OCI-LY7 (cell line): ENCODE results near the gene KRT3. TPM values are rescaled to one million over a fixed set of nuclear protein-coding genes. Genes with fewer than 3 reads are reported as not detected.

ENCODE experiments used
- BruUV-seq: library from RNA; stranded (reverse); fragments of 400-500 nt; replicated peaks from 2 replicates; lab custom pipeline; 2021; lab: Mats Ljungman, UMichigan
- CTCF ChIA-PET: fragments of 300-600 bp; sonication (Branson Sonifier 250); formaldehyde crosslinking; loops from one replicate; lab custom pipeline; 2022; ENCODE audit warnings: antibody characterized with exemption; ENCODE audit not compliant: unreplicated experiment; lab: Charles Lee
- POLR2A ChIA-PET: fragments of 300-600 bp; sonication (Branson Sonifier 250); formaldehyde crosslinking; loops from one replicate; lab custom pipeline; 2022; ENCODE audit warnings: antibody characterized with exemption; lab: Charles Lee
- DNase-seq: peaks from one replicate; pipeline ENCODE4 v3.0.0-alpha.2; 2015; ENCODE audit warnings: low spot score
- H2AFZ ChIP-seq: fragments of 200-600 bp; sonication (generic), shearing (Covaris generic); 2 replicates; pipeline ENCODE4 v1.6.1; 2014; ENCODE audit warnings: mild to moderate bottlenecking, antibody characterized with exemption, low read length, moderate library complexity
- H3K27ac ChIP-seq: fragments of 200-600 bp; sonication (generic); 2 replicates; pipeline ENCODE4 v1.5.1; 2014; ENCODE audit warnings: mixed run types, low read depth, mild to moderate bottlenecking, moderate library complexity, low read length, inconsistent platforms; ENCODE audit not compliant: poor library complexity, severe bottlenecking
- H3K36me3 ChIP-seq: fragments of 200-600 bp; sonication (generic); 2 replicates; pipeline ENCODE4 v1.6.1; 2014; ENCODE audit warnings: mild to moderate bottlenecking, antibody characterized with exemption, low read length, moderate library complexity, mixed read lengths; ENCODE audit not compliant: insufficient read depth
- H3K4me1 ChIP-seq: fragments of 200-600 bp; sonication (generic); 2 replicates; pipeline ENCODE4 v1.5.1; 2014; ENCODE audit warnings: mild to moderate bottlenecking, low read length; ENCODE audit not compliant: insufficient read depth, poor library complexity, severe bottlenecking
- H3K4me2 ChIP-seq: fragments of 200-600 bp; sonication (generic); 2 replicates; pipeline ENCODE4 v1.6.1; 2014; ENCODE audit warnings: mild to moderate bottlenecking, low read length
- H3K4me3 ChIP-seq: fragments of 200-600 bp; sonication (generic); 2 replicates; pipeline ENCODE4 v1.5.1; 2014; ENCODE audit warnings: mild to moderate bottlenecking, low read depth, low read length; ENCODE audit not compliant: poor library complexity, severe bottlenecking
- H3K79me2 ChIP-seq: fragments of 200-600 bp; sonication (generic); 2 replicates; pipeline ENCODE4 v1.6.1; 2016; ENCODE audit warnings: low read depth, mild to moderate bottlenecking, low read length, moderate library complexity, mixed read lengths; ENCODE audit not compliant: insufficient read depth
- H3K9me2 ChIP-seq: fragments of 200-600 bp; sonication (generic); 2 replicates; pipeline ENCODE4 v1.6.1; 2016; ENCODE audit warnings: mild to moderate bottlenecking, low read length, mixed read lengths; ENCODE audit not compliant: insufficient read depth
- H3K9me3 ChIP-seq: fragments of 200-600 bp; sonication (generic); 2 replicates; pipeline ENCODE4 v1.6.1; 2014; ENCODE audit warnings: mild to moderate bottlenecking, mixed run types, low read length, mixed read lengths
- H4K20me1 ChIP-seq: fragments of 200-600 bp; sonication (generic); 2 replicates; pipeline ENCODE4 v1.6.1; 2014; ENCODE audit warnings: mild to moderate bottlenecking, antibody characterized with exemption, low read length, moderate library complexity, mixed read lengths; ENCODE audit not compliant: insufficient read depth
- EZH2phosphoT487 ChIP-seq: fragments of 200-600 bp; sonication (generic); IDR thresholded peaks from 2 replicates; pipeline ENCODE4 v1.6.1; 2018; ENCODE audit warnings: low read depth, borderline replicate concordance, mild to moderate bottlenecking, mixed run types, antibody characterized with exemption, low read length, moderate library complexity, mixed read lengths
- intact Hi-C: fragments of 100-400 bp; cut with micrococcal nuclease; formaldehyde crosslinking; loops from one replicate; pipeline ENCODE4 v1.10.0; 2022; ENCODE audit not compliant: unreplicated experiment
- total RNA-seq, 2 experiments: library from RNA; depleted of rRNA in 1 of 2; stranded (reverse); fragments of >200 nt in 1 of 2; shearing (Covaris generic) in 1 of 2; gene quantifications; 2 replicates each; pipeline ENCODE4 v1.2.3, GENCODE V29; 2014 to 2022
- TF ChIP-seq, protein P1 (sequence below): fragments of 200-600 bp; sonication (generic); conservative IDR thresholded peaks from 2 replicates; pipeline ENCODE4 v1.5.1; 2014; ENCODE audit warnings: mild to moderate bottlenecking, antibody characterized with exemption, low read length, moderate library complexity, mixed read lengths

Gene KRT3
- total RNA-seq, 2 experiments from 2014 or later: not detected

DNA sequence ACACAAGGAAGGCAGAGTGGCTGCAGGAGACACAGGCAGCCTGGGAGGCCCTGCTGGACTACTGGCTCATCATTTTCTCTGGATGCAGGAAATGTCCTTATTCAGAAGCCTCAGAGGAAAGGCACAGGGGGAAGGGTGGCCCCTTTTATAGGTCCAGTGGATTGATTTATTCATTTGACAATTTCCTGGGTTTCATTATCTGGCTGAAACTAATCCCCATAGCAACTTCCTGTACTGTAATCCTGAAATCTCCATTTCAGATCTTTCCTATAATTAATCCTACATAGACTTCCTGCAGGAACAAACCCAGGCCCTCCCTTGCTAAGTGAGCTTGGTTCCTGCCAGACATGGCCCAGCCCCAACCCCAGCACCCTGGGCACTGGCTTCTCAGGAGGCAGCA lies 41.8 kb downstream of the KRT3 start:
- no peak for DNase-seq
- H4K20me1 ChIP-seq: no peaks in the 10 kb centered on the region
- no peaks in the 10 kb centered on the region for H3K9me2 ChIP-seq
- no peaks in the 10 kb centered on the region for H3K36me3 ChIP-seq
- H3K4me3 ChIP-seq: no peak overlapping the region
- H3K9me3 ChIP-seq: no peaks in the 10 kb centered on the region
- no TSS peak for BruUV-seq
- no peaks in the 10 kb centered on the region for H3K79me2 ChIP-seq
- no peak overlapping the region for H3K4me2 ChIP-seq
- TF ChIP-seq, protein P1, sequence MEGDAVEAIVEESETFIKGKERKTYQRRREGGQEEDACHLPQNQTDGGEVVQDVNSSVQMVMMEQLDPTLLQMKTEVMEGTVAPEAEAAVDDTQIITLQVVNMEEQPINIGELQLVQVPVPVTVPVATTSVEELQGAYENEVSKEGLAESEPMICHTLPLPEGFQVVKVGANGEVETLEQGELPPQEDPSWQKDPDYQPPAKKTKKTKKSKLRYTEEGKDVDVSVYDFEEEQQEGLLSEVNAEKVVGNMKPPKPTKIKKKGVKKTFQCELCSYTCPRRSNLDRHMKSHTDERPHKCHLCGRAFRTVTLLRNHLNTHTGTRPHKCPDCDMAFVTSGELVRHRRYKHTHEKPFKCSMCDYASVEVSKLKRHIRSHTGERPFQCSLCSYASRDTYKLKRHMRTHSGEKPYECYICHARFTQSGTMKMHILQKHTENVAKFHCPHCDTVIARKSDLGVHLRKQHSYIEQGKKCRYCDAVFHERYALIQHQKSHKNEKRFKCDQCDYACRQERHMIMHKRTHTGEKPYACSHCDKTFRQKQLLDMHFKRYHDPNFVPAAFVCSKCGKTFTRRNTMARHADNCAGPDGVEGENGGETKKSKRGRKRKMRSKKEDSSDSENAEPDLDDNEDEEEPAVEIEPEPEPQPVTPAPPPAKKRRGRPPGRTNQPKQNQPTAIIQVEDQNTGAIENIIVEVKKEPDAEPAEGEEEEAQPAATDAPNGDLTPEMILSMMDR: no peak
- no peak for TF ChIP-seq EZH2phosphoT487
- H3K27ac ChIP-seq: no peak overlapping the region
- POLR2A ChIA-PET: no interaction called here
- no peak overlapping the region for H2AFZ ChIP-seq
- CTCF ChIA-PET: no interaction called here
- intact Hi-C loops: no loop called here
- no peaks in the 10 kb centered on the region for H3K4me1 ChIP-seq

DNA sequence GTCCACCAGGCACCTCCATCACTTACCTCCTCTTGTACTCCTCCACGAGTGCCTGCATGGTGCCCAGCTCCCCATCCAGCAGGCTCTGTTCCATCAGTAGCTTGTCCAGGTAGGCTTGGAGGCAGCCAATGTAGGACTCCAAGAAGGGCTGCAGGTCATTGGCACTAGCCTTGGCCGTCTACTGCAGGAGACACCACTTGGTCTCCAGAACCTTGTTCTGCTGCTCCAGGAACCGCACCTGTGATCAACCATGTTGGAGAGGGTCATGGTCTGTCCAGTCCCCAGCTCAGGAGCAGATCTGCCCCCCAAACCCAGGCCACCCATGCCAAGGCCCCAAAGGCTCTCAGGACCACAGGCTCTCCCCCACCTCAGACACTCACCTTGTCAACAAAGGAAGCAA lies 42.6 kb downstream of the KRT3 start:
- Histone ChIP-seq H3K36me3 (no peaks in the 10 kb centered on the region), H3K4me2 (no peak overlapping the region), H3K9me3 (no peaks in the 10 kb centered on the region), H3K79me2 (no peaks in the 10 kb centered on the region), H2AFZ (no peak overlapping the region), H3K4me3 (no peak overlapping the region), H3K9me2 (no peaks in the 10 kb centered on the region), H4K20me1 (no peaks in the 10 kb centered on the region), H3K27ac (no peak overlapping the region), H3K4me1 (no peaks in the 10 kb centered on the region)
- TF ChIP-seq EZH2phosphoT487: no peak
- TF ChIP-seq, protein P1: no peak
- ChIA-PET POLR2A (no interaction called here), CTCF (no interaction called here)
- intact Hi-C loops: no loop called here
- no TSS peak for BruUV-seq
- no peak for DNase-seq

DNA sequence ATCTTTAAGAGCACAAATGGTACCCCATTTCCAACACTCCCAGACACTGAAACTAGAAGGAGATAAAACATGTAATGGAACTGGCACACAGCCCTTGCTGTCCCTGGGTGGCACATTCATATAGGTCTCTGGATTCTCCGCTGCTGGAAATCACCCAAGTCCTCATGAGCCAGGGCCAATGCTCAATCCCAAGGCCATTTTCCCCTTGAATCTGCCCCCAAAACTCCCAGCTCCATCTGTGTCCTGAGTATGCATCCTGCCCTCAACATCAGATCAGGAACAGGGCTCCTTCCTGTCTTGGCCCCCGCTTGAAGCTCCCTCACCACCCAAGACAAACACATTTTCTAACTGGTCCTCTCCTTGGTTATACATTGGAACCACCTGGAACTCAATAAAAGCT lies 43.4 kb downstream of the KRT3 start:
- H3K9me3 ChIP-seq: no peaks in the 10 kb centered on the region
- intact Hi-C loops: no loop called here
- H2AFZ ChIP-seq: no peak overlapping the region

More for the DNA sequence above, 43.4 kb downstream of the KRT3 start:
- Histone ChIP-seq H3K4me2 (no peak overlapping the region), H3K36me3 (no peaks in the 10 kb centered on the region), H4K20me1 (no peaks in the 10 kb centered on the region), H3K9me2 (no peaks in the 10 kb centered on the region), H3K4me3 (no peak overlapping the region), H3K27ac (no peak overlapping the region), H3K79me2 (no peaks in the 10 kb centered on the region), H3K4me1 (no peaks in the 10 kb centered on the region)
- no peak for DNase-seq
- no TSS peak for BruUV-seq
- TF ChIP-seq EZH2phosphoT487: no peak
- TF ChIP-seq, protein P1: no peak
- ChIA-PET POLR2A (interaction anchor here (0.6 kb wide), 1 partner anchor 1179 kb away, joined by 3 read pairs; no protein-coding TSS in a partner anchor), CTCF (no interaction called here)
